Measurements from ENCODE around the gene LSAMP.
"Not testable (repeated sequence)": the region's sequence is repeated elsewhere in the genome, so short reads cannot be mapped to it uniquely, and the experiment has no call there.

The LSAMP gene

DNA sequence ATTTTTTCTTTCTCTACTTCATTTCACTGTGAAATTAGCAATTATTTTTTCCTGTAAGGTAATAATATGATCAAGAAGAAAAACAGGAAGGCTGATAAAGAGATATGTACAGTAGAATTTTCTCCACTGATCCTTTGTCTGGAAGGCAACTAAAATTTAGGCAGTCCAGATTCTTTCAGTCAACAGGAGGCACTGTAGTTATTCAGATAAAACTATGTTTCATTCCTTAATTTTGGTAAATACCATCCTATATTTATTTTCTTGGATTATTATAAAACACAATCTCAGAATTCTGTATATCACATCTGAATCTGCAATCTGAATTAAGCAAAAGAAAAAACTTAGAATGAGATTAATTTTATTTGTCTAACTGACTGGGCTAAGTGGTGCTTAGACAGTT is 343.2 kb downstream of the LSAMP start:
- no peak for FAIRE-seq

DNA sequence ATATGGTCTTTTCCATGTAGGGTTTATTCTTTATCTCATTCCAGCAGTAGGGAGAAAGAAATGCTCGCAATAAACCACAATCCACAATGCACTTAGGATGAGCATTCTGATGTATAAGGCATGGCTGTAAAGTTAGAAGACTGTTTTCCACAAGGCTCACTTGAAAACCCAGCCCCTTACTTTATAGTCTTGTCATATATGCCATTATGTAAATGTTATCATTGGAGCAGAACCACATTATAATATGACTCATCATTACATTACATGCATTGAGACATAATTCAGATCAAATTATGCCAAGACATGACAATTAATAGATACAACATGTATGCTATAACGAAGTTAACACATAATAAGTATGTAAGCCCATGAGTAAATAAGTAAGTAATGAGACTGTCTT is 348.1 kb downstream of the LSAMP start:
- no peak for FAIRE-seq

DNA sequence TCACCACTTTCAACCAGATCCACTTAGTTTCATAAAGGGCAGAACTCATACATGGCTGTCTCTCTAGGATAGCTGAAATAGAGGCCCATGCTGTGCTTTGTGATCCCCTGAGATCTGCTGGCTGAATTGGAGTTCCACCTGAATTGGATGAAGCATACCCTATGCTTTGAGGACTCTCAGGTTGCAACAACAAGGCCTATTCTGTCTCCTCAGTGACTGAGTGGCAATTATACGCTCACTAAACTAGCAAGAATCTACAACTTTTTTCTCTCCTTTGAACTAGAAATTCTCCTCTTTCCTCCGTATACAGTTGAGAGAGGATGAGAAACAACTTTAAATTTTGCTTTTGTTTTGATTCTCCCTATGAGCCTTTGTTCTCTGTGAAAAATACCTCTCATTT is 348.7 kb downstream of the LSAMP start:
- FAIRE-seq, result no peak

DNA sequence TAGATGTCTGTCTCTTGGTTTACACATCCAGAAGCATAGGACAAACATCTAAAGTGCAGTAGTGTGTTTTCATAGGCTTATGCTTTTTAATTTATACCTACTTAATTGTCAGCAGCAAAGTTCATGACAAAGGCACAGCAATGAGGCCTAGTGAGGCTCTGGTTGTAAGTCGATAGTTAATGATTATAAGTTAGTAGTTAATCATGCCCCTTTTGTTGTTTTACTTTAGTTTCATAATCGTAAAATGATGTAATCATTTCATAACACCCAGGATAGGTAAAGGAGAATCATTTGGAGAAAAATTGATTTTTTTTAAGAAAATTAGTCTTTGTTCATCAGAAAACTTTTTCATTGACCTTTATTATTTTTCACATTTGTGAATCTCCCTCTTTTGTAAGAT is 351.9 kb downstream of the LSAMP start:
- FAIRE-seq, result no peak

DNA sequence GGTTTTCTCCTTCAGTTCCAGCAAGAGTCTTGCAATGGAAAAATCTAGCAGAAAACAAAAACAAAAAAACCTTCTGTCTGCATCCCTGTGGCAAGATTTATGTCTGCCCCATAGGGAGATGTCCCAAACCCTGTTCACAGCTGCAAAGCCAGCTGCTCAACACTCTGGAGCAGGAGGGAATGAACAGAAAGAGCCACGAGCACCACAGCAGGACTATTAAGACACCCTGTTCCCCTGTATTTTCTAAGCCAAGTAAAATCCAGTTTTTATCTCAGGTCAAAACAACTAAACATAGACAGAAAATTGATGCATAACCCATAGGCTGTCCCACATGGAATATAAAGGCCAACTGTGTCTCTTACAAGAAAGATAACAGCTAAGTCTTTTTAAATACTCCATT is 357.9 kb downstream of the LSAMP start:
- FAIRE-seq, result no peak

DNA sequence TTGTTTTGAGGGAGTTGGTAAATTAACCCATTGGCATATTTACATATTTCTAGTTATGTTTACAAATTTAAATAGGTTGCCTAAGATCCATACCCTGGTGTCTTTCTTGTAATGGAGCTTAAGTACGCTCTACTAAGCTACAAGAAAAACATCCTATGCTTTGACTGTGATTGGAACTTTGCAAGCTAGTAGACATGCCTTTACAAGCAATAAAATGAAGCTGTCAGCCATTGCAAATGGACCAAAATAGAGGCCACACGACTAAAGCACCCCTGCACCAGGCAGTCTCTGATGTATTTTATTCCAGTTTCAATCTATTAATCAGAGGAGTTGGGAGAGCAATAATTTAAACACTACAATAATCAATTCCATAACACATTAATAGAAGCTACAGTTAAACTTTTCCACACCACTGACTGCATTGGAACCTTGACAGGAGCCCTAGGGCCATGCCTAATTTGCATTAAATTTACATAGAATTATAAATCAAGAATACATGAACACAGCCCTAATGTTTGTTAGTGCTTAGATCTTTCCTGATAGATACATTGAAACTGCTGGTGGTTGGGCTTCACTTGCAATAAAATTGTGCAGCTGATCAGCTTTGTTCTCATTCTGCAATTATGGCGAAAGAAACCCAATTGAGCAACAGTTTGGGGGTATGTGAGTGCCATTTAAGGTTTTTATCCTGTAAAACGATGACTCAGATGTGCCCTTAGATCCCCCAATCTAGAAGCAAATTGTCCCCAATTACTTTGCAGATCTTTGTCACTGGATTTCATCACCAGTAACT is 360.1 kb downstream of the LSAMP start:
- FAIRE-seq, result no peak

DNA sequence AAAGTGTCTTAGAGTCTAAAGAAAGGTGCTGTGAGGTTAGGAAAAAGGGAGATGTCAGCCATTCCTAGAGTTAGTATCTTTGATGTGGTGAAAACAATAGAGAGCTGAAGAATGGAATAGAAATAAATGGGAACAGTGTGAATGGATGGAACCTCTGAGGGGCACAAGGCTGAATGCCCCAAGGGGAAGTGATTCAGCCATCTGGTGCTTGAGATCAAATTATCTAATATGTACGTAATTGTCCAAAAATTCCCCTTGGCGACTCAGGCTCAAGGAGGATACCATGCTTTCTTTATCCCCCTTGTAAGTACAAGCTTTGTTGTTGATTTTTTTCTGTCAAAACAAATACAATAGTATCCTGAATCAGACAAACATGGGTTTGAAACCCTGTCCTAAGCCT is 361.6 kb downstream of the LSAMP start:
- no peak for FAIRE-seq

DNA sequence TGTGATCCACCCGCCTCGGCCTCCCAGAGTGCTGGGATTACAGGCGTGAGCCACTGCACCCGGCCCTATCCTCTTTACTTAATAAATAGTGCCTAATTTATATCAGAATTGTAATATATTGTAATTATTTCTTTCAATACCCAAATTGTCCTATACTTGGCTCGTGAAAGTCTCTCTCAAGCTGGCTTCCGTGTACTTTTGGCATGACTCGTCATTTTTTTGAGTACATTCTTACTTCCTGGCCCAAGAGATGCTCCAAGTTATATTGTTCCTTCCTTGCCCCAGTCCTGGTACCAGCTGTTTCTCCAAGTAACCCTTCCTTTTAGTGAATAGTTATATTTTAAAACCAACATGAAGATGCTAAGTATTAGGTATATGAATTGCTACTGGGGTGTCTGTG is 366.7 kb downstream of the LSAMP start:
- no peak for FAIRE-seq

DNA sequence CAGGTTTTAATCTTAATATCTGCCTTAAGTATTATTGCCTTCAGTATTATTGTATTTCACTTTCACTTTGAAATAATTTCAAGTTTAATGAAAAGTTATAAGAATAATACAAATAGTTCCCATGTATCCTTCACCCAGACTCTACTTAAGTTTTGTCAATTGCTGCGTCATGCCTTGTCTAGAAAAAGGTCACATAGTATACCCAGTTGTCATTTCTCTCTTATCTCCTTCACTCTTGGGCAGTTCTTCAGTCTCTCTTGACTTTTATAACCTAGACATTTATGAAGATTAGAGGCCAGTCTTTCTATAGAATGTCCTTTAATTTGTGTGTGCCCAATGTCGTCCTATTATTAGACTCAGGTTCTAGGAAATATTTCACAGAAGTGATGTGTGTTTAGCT is 367.7 kb downstream of the LSAMP start:
- no peak for FAIRE-seq

DNA sequence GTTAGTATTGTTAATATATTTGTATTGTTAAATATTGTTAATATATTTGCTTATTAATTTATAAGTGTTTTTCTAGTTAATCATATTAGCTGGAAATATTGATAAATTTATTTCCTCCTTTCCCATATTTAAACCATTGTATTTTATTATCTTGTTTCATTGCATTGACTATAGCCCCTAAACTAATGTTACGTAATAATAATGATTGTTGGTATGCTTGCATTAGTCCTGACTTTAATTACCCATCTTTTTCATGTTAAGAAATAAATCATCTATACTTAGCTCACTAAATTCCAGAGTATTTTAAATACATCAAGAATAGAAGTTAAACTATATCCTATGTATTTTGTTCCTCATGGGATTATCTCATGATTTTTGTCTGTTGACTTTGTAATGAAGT is 368.2 kb downstream of the LSAMP start:
- no peak for FAIRE-seq

DNA sequence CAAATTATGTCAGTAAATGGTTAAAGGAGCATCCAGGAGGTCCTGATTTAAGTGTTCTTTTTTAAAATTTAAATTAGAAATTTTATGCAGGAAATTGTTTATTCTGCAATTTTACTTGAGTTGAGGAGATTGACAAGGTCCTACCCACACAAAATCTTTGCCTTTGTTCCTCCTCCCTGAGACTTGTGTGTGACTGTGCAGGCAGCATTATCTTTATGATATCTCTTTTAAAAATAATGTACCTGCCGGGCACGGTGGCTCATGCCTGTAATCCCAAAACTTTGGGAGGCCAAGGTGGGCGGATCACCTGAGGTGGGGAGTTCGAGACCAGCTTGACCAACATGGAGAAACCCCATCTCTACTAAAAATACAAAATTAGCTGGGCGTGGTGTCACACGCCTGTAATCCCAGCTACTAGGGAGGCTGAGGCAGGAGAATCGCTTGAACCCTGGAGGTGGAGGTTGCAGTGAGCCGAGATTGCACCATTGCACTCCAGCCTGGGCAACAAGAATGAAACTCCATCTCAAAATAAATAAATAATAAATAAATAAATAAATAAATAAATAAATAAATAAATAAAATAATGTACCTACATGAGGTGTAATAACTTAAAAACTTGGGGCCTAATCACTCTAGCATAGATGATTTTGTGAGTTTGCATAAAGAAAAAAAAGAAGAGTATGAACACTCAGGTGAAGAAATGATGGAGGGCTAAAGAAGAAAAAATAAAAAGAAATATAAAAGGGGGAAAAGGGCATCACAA is 374.6 kb downstream of the LSAMP start:
- not testable (repeated sequence) for FAIRE-seq

DNA sequence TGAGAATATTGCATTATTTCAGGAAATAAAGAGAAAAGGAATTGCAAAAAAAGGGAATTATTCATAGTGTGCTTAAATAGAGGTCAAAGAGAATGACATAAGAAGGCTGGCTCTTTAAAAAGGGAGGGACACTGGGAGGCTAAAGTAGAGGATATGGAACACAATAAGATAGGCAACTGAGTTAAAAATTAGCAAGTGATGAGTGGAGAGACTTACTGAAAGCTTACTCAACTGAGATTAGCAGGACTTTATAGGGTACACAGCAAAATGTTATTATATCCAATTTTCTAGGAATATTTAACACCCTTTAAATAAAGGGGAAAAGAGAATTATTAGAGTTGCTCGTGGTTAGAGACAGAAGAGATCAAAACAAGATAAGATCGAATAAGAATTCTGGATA is 375.2 kb downstream of the LSAMP start:
- no peak for FAIRE-seq

DNA sequence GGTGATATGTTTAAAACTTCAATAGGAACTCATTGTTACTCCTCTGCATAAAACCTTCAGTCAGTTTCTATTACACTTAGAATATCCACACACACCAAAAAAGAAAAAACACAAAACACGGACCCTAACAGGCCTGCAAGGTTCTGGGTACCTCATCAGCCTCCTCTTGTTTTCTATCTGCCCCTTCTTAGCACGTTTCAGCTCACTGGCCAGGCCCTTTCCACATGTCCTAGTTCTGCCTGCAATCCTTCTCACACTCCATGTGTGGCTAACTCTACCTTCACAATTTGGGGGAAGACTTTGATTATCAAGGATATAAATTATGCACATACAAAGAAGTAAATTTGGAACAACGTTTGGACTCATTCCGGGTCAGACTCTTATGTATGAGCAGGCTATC is 376.3 kb downstream of the LSAMP start:
- no peak for FAIRE-seq

DNA sequence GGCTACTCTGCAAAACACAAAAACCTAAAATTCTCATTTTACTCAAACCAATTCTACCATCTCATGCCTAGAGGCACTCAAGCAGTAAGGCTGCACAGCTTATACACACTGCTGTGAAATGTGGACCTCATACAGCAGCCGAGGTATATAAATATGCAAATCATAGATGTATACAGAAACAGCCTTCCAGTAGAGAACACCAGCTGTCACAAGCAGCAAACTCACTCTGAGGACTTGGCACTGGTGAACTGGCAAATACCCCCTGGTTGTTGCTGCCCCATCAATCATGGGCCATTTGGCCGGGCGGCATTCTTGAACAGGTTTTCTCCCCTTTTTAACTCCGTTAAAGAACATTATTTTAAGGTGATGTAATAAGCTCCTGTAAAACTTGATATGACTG is 378.0 kb downstream of the LSAMP start:
- no peak for FAIRE-seq

DNA sequence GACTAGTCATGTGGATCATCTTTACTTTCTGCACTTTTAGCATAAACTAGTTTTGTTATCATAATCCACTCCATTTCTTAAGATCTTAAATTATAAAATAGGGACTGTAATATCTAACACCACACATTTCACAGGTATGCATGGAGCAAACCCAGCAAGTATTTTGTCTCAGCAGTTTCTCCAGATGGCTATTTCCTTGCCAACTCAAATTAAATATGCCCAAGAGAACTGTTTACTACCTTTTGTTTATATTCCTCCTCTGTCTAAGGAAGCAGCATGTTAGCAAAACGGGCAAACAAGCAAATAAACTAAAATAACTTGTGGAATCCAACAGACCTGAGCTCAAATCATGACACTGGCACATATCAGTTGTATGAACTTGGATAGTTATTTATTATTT is 379.8 kb downstream of the LSAMP start:
- FAIRE-seq, result no peak

DNA sequence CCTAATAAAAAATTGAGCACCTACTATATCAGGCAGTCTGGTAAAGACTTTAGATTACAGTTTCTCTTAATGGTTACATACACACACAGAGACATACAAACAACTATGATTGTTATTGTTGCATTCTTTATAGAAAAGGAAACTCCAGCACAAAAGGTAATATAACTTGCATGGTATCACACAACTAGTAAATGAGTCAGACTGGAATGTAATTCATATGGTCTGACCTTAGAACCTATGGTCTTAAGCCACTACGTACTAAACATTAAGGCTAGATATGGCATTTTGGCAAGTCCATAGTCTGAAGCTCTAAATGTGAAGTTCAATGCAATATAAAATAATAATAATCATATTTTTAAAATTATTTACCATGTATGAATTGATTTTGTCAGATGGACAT is 380.6 kb downstream of the LSAMP start:
- no peak for FAIRE-seq

DNA sequence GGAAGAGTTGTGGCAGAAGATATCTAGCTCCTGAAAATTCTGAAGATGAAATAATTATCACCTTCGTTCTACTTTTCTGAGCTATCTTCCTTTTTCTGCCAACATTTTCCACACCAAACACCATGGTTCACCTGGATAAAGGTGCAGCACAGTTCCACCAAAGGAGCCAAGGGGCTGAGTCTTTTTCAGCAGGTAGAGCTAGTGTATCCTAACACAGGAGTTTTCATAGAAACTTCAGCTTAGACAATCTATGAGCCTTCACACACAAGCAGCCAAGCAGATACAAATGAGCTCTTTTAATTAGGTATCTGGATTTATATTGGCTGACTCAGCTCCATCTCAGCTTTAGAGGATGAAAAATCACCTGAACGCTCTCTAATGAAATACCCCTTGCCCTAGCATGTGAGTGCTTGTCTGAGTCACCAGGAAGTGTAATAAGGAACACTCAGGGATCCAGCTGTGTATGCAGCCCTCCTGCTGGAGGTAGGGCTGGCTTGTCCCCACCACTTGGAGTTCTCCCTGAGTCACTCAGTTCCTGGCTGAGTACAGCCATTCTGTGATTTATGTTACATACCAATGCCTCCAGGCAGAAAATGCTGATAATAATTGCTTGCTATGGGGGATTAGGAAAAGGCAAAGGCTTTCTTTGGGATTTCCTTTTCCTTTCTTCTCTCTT is 385.7 kb downstream of the LSAMP start:
- FAIRE-seq, result no peak

DNA sequence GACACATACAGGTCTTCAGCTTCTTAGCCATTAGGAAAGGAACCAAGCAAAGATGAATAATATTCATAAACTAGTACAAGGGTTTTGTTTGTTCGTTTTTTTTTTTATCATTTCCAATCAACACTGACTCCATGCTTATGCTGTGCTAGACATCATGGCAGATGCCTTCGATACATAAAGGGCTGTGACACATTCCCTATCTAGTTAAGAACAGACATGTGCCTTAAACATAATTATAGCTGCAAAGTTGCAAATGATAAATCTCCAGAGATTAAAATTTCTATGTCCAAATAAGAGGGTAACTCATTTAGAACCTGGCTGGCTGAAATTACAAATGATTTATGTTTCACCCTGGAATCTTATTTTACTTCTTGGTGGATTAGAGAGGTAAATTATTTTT is 386.4 kb downstream of the LSAMP start:
- no peak for FAIRE-seq

DNA sequence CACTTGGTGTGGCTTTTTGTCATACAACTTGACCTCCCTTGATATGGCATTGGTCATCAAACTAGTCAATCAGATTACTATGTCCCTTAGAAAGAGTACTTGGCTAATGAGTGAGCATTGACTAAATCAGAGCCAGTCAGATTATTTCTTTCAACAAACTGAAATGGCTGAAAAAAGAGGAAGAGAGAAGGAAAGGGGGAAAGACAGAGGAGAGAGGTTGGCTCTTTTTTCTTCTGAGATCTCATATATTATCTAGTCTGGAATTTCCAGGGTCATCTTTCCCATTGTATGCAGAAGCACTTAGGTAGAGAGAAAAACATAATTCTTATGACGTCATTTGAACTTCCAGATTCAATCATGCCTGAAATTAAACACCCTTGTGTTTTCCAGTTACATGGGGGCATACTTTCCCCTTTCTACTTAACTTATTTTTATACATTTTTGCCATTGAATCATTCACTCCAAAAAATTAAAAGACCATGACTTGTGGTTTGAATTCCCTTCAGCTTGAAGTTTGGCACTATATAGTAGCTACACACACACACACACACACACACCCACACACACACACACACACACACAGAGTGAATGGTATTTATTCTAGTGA is 387.8 kb downstream of the LSAMP start:
- FAIRE-seq, result no peak

DNA sequence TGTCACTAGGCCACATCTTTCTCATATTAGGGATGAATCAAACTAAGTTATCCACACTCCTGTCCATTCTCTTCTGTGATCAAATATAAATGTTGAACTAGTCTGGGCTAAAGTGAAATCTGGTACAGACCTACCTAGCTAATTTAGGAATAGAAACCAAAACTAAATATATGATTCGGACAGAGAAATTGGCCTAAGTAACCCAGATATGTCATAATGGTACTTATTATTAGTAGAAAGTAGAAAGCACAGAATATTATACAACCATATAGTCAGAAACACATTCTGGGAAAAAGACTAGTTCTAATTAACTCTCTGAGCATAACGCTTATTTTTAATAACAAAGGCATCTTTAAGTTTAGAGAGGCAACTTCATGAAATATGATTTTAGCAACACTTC is 389.0 kb downstream of the LSAMP start:
- FAIRE-seq, result no peak

DNA sequence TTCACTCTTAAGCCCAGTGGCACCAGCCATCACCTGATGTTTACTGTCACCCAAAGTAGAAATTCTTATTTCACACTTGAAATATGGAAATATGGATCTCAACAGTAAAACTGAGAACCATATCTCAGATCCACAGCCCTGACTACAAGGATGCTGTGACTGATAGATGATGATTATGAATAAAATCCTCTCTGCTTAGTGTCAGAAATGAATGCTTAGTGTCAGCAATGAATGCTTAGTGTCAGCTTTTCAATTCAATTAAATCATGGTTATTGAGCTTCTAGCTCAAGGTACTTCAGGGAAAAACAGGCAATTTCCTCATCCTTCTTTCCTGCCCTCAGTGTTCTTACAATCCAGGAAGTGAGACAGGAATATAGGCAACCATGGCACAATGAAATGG is 392.3 kb downstream of the LSAMP start:
- FAIRE-seq, result no peak

DNA sequence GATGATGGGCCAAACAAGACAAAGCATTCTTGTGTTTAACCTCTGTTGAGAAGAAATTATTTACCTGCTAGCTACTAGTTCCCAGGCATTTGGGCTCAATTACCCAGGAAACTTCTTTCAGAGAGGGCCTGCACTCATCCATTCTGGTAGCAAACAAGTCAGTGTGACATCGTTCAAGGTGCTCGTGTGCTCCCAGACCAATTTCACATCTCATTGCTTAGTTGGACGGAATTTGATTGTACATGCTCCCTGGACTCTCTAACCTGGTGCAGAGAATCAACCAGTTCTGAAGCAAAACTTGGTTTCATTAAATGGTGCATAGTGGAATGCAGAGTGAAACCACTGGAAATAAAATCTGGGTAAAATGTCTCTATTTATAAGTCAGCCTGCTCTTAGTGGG is 392.7 kb downstream of the LSAMP start:
- no peak for FAIRE-seq

DNA sequence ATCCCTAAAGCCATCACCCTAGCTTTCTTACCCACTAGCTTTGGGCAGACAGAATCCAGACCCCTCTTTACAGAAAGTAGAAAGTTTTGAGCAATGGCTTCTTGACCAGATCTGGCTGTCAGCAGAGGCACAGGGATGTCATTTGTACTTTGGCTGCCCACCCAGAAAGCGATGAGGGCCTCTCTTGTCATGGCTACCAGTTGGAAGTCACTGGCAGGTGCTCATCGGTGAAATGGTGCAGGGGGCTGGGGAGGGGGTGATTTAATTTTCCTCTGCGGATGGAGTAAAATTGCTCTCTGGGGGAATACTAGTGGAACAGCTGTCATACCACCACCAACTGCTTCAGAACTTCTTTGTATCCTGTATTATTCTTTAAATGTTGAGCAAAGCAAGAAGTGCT is 393.7 kb downstream of the LSAMP start:
- FAIRE-seq, result no peak

DNA sequence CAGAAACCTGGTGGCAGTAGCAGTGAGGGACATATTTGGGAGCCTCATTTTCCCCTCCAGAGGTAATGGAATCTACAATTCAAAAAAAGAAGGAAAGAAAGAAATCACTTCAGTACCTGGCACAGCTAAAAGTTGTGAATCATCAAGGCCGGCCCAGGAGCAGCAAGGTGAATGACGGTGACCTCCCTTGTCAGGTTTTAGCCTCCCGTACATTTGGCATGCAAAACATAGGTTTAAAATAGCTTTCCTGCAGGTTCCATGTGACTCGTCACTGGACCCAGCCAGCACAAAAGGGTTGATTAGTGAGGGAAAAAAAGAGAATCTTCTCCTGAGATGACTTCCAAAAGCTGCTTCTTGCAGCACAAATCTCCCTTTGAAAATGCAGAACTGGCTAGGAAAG is 394.2 kb downstream of the LSAMP start:
- no peak for FAIRE-seq

Measured in endometrium (tissue), 2 donors.